ENCODE data around the gene TAP1.
"Not testable (repeated sequence)": the region's sequence is repeated elsewhere in the genome, so short reads cannot be mapped to it uniquely, and the experiment has no call there.

Gene TAP1

DNA sequence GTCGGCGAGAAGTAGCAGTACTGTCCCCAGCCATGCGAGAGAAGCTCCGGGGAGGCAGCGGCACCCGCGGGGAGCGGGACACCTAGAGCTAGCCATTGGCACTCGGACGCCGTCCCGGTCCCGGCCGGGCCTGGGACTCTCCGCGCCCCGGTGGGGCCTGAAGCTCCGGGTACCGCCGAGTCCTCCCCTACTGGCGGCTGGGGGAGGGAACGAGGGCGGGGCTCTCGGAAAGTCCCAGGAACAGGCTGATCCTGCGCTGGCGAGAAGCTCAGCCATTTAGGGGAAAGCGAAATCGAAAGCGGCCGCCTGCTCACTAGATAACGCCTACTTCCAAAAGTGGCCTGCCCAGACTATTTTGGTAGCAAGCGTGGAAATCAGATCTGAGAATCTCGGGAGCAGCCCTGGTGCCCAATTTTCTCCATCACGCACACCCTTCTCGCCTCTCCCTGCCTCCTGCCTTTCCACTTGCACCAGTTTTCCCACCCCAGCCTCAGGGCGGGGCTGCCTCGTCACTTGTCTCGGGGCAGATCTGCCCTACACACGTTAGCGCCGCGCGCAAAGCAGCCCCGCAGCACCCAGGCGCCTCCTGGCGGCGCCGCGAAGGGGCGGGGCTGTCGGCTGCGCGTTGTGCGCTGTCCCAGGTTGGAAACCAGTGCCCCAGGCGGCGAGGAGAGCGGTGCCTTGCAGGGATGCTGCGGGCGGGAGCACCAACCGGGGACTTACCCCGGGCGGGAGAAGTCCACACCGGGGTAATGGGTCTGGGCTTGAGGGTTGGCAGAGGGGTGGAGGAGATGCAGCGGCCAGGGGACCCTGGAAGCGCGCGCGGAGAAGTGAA is at the start of gene TAP1, which contains the start of gene PSMB9:
TSS of gene TAP1 (minus strand) at position 164 of the 835 bp plus-strand sequence. CDS start at position 96, 68 bp downstream.
TSS of gene PSMB9 (plus strand) at position 652 of the 835 bp plus-strand sequence. CDS start at position 690, 38 bp downstream.
- peak; percentile 81 for DNase-seq (ENCODE audit: low read depth)

- DNase-seq (ENCODE audit: low read depth), result no peak
Measured at GRCh38 chr6:32895006-32895345, 41.5 kb upstream of the TAP1 start.

GRCh38 chr6:32894085-32895005 is 40.8 kb upstream of the TAP1 start:
- peak; percentile 87 for DNase-seq (ENCODE audit: low read depth)

DNA sequence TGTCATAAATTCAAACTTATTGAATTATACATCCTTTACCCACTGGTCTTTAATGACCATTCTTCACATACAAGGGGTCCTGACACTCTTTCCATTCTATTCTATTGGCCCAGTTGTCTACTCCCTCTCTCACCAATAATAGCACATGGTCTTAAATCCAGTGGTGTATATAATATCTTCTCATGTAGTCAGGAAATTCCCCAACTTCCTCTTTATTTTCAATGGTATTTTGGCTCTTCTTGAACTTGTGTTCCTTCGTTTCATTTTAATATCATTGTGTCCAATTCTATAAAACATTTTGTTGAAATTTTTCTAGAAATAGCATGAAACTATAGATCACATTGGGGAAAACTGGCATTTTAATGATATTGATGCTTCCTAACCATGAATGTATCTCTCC is 37.3 kb upstream of the TAP1 start:
- no peak for DNase-seq (ENCODE audit: low read depth)

GRCh38 chr6:32889533-32889932 is 36.0 kb upstream of the TAP1 start:
- no peak for DNase-seq (ENCODE audit: low read depth)

DNA sequence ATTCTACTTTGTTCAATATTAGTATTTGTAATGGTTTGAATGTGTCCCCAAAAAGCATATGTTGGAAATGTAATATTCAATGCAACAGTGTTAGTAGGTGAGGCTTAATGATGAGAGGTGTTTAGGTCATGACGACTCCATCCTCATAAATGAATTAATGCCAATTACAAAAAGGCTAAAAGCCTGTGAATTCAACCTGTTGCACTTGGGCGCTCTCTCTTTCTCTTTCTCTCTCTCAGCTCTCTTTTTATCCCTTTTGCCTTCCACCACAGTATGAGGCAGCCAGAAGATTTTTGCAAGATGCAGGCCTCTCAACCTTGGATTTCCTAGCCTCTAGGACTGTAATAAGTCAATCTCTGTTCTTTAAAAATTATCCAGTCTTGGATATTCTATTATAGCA is 35.1 kb upstream of the TAP1 start:
- DNase-seq (ENCODE audit: low read depth), result no peak

DNA sequence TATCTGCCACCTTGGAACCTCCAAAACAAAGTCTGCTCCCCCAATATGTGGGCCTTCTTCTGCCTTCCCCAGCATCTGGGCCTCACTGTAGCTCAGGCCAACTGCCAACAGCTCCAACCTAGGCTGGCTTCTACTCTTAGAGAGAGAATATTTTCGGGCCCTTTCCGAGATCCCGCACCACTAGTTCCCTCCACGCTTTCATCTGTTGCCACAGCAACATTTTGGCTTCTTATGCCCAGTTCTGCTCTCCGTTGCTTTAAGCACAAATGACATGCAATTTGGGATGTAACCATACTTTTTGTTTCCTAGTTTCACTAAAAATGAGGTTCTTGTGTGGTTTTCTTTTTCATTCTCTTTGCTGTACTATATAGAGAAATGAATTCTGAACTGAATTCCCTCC is 34.1 kb upstream of the TAP1 start:
- DNase-seq (ENCODE audit: low read depth), result no peak

DNA sequence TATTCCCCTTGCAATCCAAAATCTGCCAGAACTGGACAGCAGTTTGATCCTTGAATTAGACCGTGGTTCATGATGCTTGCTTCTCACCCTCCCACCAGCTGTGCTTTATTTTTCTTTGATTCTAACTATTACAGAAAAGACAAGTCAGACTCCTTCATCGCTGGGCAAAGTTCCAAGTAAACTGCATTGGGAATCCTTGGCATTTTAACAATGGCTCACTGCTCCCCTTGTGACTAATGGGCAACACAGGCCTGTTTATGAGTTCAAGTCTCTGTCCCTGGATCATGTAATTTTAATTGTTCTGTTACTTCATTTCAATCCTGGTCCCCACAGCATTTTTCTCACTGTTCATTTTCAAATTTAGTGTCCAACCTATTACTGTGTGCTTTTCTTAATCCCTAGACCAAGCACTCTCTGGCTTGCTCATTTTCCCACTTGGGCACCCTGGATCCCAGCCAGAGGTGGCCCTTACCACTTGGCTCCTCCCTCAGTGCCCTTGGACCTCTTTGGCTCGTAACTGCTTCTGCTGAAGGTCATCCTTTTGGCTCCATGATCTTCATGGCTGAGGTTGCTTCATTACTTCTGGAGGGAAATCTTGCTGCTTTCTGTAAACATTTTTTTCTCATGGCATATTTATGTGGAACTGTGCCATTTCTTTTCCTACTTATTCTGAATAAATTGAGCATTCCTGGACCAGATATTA is 33.3 kb upstream of the TAP1 start:
- no peak for DNase-seq (ENCODE audit: low read depth)

DNA sequence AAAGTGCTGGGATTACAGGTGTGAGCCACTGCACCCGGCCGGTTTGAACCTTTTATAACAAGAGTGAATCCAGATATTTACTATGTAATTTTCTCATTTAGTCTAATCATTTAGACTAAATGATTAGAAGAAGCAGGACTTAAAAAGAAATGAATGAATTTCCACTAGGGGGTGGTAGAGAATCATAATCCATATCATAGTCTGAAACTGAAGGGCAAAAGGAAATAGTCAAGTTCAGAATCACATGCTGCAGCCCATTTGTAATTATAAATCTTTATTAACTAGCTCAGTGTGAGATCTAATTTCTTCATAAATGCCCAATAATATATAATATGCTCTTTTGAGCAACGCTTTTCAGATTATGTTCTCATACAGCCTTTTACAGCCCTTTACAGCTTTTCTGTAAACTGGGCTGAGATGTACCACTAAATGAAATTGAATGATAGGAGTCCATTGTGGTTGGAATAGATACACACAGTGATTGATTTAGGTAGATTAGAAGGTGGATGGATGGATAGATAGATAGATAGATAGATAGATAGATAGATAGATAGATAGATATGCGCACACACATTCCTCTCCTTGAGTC is 32.3 kb upstream of the TAP1 start:
- DNase-seq (ENCODE audit: low read depth), result no peak

DNA sequence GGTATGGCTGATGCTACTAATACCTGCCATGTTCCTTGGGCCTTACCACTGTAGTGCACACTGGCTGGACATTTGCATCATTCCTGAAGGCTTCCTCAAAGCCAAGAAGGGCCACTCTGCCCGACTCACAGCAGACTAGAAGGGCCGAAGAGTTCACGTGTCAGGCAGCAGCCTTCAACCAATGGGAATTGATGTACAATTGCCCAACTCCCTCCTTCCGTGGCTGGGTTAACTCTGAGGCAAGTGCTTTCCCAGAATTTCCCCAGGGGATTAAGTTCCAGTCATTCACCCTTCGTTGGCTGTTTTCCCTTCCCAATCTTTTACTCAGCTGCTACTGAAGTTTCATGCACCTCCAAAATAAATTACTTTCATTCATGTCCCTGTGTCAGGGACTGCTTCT is 30.3 kb upstream of the TAP1 start:
- DNase-seq (ENCODE audit: low read depth), result no peak

GRCh38 chr6:32882879-32883250 is 29.4 kb upstream of the TAP1 start:
- no peak for DNase-seq (ENCODE audit: low read depth)

GRCh38 chr6:32880962-32881361 is 27.5 kb upstream of the TAP1 start:
- DNase-seq (ENCODE audit: low read depth), result not testable (repeated sequence)

DNA sequence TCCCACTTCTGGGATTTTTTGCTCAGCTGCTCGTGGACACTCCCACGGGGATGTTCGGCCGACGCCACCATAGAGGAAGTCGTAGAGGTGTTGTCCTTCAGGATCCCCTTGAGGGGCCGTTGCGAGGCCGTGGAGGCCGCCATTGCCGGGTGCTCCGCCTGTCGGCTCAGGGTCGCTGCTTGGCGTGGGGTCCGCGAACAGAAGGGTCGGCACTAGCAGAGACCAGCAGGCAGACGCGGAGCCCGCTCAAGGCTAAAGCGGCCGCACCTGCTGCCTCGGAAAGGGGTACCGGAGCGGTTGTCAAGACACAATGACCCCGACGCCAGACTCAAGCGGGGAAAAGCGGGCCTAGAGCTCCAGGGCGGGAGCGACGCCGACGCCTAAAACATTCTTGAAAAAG is 26.2 kb upstream of the TAP1 start:
- DNase-seq (ENCODE audit: low read depth), result no peak

DNA sequence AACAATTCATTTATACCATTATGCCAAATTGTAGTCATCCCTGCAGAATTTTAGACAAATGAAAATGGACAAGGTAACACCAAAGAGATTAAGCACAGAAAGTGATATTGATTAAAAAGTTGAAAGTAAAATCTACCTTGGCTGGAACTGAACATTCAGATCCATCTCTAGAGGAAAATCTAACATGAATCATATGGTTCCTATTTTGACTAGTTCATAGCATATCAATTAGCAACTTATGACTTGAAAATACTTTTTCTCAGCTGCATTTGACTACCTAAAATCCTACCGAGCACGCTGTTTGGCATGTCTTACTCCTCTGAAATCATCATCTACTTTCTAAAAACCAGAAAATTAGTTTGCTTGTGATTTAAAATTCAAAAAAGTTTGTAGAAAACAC is 23.1 kb upstream of the TAP1 start:
- no peak for DNase-seq (ENCODE audit: low read depth)

DNA sequence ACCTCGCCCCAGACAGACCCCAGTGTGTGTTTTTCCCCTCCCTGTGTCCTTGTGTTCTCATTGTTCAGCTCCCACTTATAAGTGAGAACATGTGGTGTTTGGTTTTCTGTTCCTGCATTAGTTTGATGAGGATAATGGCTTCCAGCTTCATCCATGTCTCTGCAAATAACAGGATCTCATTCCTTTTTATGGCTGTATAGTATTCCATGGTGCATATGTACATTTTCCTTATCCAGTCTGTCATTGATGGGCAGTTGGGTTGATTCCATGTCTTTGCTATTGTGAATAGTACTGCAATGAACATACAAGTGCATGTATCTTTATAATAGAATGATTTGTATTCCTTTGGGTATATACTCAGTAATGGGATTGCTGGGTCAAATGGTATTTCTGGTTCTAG is 20.4 kb upstream of the TAP1 start:
- DNase-seq (ENCODE audit: low read depth), result not testable (repeated sequence)

GRCh38 chr6:32868257-32868788 is 14.8 kb upstream of the TAP1 start:
- peak; percentile 79 for DNase-seq (ENCODE audit: low read depth)

- DNase-seq (ENCODE audit: low read depth), result no peak
Measured at GRCh38 chr6:32867554-32868256, 14.2 kb upstream of the TAP1 start.

DNA sequence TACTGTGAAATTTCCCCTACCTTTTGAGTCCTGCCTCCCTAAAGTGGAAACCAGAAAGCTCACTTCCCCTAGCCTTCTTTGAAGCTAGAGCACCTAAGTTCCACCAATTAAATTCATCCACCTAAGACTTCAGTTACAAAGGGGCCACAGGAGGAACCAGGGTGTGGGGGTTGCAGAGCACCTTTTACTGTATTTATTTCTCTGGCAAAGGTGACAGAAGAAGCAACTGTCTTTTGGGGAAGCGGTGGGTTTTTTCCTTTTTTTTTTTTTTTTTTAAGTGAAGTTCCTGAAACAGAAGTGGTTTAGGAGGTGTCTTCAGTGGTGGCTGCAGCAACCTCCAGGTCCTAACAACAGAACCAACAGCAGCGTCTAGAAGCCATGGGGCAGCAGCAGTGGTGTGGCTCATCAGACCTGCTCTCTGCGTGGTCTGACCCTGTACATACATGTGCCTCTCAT is 13.5 kb upstream of the TAP1 start:
- DNase-seq (ENCODE audit: low read depth), result no peak

DNA sequence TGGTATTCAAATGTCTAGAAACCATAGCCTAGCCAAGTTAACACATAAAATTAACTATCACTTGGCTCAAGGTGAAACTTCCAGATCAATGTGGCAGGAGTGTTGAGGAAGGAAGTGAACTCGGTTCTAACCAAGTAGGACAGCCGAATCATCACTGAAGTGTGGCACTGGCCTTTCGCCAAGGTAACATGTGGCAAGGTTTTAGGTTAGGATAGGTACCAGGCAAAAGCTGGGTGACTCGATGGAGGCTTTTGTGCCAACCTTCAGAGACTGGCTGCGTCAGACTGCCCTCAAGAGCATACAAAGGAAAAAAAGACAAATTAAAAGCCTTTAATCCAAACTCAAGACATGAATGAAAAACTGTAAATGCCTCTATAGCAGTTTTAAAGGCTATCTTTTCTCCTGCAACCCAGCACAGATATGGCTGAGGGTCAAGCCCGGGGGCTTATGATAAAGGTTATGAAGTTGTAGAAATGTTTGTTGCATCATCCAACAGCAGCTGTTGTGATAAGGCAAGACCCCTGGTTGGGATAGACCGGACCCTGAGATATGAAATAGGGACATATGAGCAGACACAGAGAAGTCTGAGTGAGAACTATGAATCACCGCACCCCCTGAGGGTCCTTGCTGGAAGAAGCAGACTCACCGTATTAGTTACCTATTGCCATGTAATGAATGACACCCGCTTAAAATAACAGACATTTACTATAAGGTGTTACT is 12.4 kb upstream of the TAP1 start:
- no peak for DNase-seq (ENCODE audit: low read depth)

- DNase-seq (ENCODE audit: low read depth), result no peak
Measured at GRCh38 chr6:32862725-32863124, 9.2 kb upstream of the TAP1 start.

All from stimulated activated CD8-positive, alpha-beta memory T cell treated with anti-CD3 and anti-CD28 coated beads, Interleukin-15, amount 100 ng/mL, for 24 hours (primary cell).